Liver (tissue), 9 donors: ENCODE data around the gene SRCAP. TPM values are rescaled to one million over a fixed set of nuclear protein-coding genes. Genes with fewer than 3 reads are reported as not detected.

Experiments
- DNase-seq: peaks from one replicate; pipeline ENCODE4 v3.0.0-alpha.2; 2017; ENCODE audit warnings: low spot score
- H3K27ac ChIP-seq, 2 donors: one replicate each; pipeline ENCODE4 v1.7.0; 2013; ENCODE audit warnings: inconsistent platforms in 2 of 2, low read length in 2 of 2, control low read depth in 1 of 2, low read depth in 1 of 2, mild to moderate bottlenecking in 1 of 2
- H3K27me3 ChIP-seq, 4 donors: one replicate each; pipeline versions ENCODE4 v1.6.1 to v1.7.0; 2013; ENCODE audit warnings: low read length in 3 of 4, inconsistent platforms in 1 of 4, mild to moderate bottlenecking in 1 of 4, moderate library complexity in 1 of 4; ENCODE audit not compliant: control insufficient read depth in 4 of 4, insufficient read depth in 4 of 4
- H3K36me3 ChIP-seq, 4 donors: one replicate each; pipeline versions ENCODE4 v1.6.1 to v1.7.0; 2013; ENCODE audit warnings: low read length in 3 of 4, mild to moderate bottlenecking in 3 of 4, low read depth in 1 of 4, moderate library complexity in 1 of 4; ENCODE audit not compliant: control insufficient read depth in 4 of 4, insufficient read depth in 3 of 4
- H3K4me1 ChIP-seq, 4 donors: one replicate each; pipeline versions ENCODE4 v1.6.1 to v1.7.0; 2013; ENCODE audit warnings: low read length in 3 of 4, mild to moderate bottlenecking in 3 of 4, moderate library complexity in 1 of 4; ENCODE audit not compliant: control insufficient read depth in 4 of 4, insufficient read depth in 4 of 4
- H3K4me3 ChIP-seq, 3 donors: one replicate each; pipeline versions ENCODE4 v1.6.1 to v1.7.0; 2013; ENCODE audit warnings: low read length in 3 of 3, control low read depth in 1 of 3, low read depth in 1 of 3, mild to moderate bottlenecking in 1 of 3
- H3K9ac ChIP-seq, 2 donors: one replicate each; pipeline ENCODE4 v1.7.0; 2013; ENCODE audit warnings: low read length in 2 of 2, mild to moderate bottlenecking in 2 of 2, moderate library complexity in 2 of 2, control low read depth in 1 of 2, low read depth in 1 of 2
- H3K9me3 ChIP-seq, 4 donors: one replicate each; pipeline versions ENCODE4 v1.6.1 to v1.7.0; 2013; ENCODE audit warnings: low read length in 3 of 4; ENCODE audit not compliant: control insufficient read depth in 4 of 4
- ATF3 ChIP-seq: IDR thresholded peaks from 2 replicates; pipeline ENCODE4 v1.6.1; 2016; ENCODE audit warnings: antibody characterized with exemption
- CTCF ChIP-seq: fragments of 150-350 bp; IDR thresholded peaks from 2 replicates; pipeline ENCODE4 v1.5.1; 2017; ENCODE audit warnings: improper control_type of control experiment, low read depth, low read length; ENCODE audit not compliant: missing input control
- EGR1 ChIP-seq, 2 donors: IDR thresholded peaks; 2 replicates each; pipeline ENCODE4 v1.6.1; 2016 to 2018; ENCODE audit warnings: antibody characterized with exemption in 2 of 2, low read depth in 2 of 2
- FOXA2 ChIP-seq: IDR thresholded peaks from 2 replicates; pipeline ENCODE4 v1.6.1; 2016; ENCODE audit warnings: antibody characterized with exemption
- HNF4A ChIP-seq, 2 donors: conservative IDR thresholded peaks; 2 replicates each; pipeline ENCODE4 v1.6.1; 2016; ENCODE audit warnings: antibody characterized with exemption in 2 of 2, mild to moderate bottlenecking in 2 of 2
- MAX ChIP-seq: IDR thresholded peaks from 2 replicates; pipeline ENCODE4 v1.6.1; 2016; ENCODE audit warnings: antibody characterized with exemption
- NR2F2 ChIP-seq: IDR thresholded peaks from 2 replicates; pipeline ENCODE4 v1.6.1; 2016; ENCODE audit warnings: antibody characterized with exemption
- REST ChIP-seq: IDR thresholded peaks from 2 replicates; pipeline ENCODE4 v1.6.1; 2016; ENCODE audit warnings: antibody characterized with exemption, mild to moderate bottlenecking
- RXRA ChIP-seq, 2 donors: IDR thresholded peaks; 2 replicates each; pipeline ENCODE4 v1.6.1; 2017 to 2018; ENCODE audit warnings: antibody characterized with exemption in 2 of 2, mild to moderate bottlenecking in 1 of 2
- SP1 ChIP-seq: IDR thresholded peaks from 2 replicates; pipeline ENCODE4 v1.6.1; 2018; ENCODE audit warnings: antibody characterized with exemption, mild to moderate bottlenecking
- YY1 ChIP-seq: IDR thresholded peaks from 2 replicates; pipeline ENCODE4 v1.6.1; 2016; ENCODE audit warnings: antibody characterized with exemption, mild to moderate bottlenecking
- WGBS: extraction: QIAGEN DNeasy Blood & Tissue Kit; methylation state at CpG from one replicate; pipeline ENCODE4 v1.1.7; 2013; 5-methylcytosine and 5-hydroxymethylcytosine counted together
- polyA plus RNA-seq, 2 donors: library from polyadenylated mRNA; stranded (reverse) in 1 of 2; unstranded in 1 of 2; fragments of 200-250 nt in 1 of 2; fragments of >200 nt in 1 of 2; fragmentation: Nextera tagmentation in 1 of 2; extraction: Ambion mirVana in 1 of 2; gene quantifications; one replicate each; pipeline versions ENCODE4 v1.2.1 to v1.2.3, GENCODE V29; 2013 to 2015
- total RNA-seq, 2 donors: library from RNA; depleted of rRNA; stranded (reverse); fragments of >200 nt; gene quantifications; one replicate each; pipeline ENCODE4 v1.2.3, GENCODE V29; 2014
- donor health status: healthy.
- donor health status: healthy.
- donor health status: healthy.
- donor health status: healthy.
- donor health status: healthy.

SRCAP gene
- total and polyA plus RNA-seq, 4 donors, result 7.6 to 27.7 (median 17.7) TPM

- peaks cover 0 to 26% (median 16%) of the 10 kb centered on the region in 4 donors for H3K4me1 ChIP-seq
- no peak for DNase-seq
- H3K9me3 ChIP-seq, result no peaks in the 10 kb centered on the region
- H3K9ac ChIP-seq, result no peak overlapping the region
- no peak overlapping the region for H3K4me3 ChIP-seq
- no peak overlapping the region for H3K27ac ChIP-seq
- WGBS, result 87% methylated on average over 9 of the region's 9 CpGs
- H3K36me3 ChIP-seq, result peaks cover 2 to 6% (median 5%) of the 10 kb centered on the region in 4 donors
- no peak for TF ChIP-seq FOXA2
- TF ChIP-seq ATF3, result no peak
- TF ChIP-seq HNF4A (conservative IDR thresholded peaks at IDR 0.05), result no peak
- no peak for TF ChIP-seq SP1
- TF ChIP-seq NR2F2, result no peak
- no peak for TF ChIP-seq MAX
- TF ChIP-seq REST, result no peak
- TF ChIP-seq RXRA (IDR thresholded peaks at IDR 0.05), result no peak
- TF ChIP-seq YY1, result no peak
- TF ChIP-seq EGR1 (IDR thresholded peaks at IDR 0.05; ENCODE audit: low read depth in 2 of 2), result no peak
- no peaks in the 10 kb centered on the region for H3K27me3 ChIP-seq
Observed at GRCh38 chr16:30746638-30747175, 47.7 kb downstream of the SRCAP start.

GRCh38 chr16:30747331-30747730, 48.4 kb downstream of the SRCAP start:
- Histone ChIP-seq H3K36me3 (peaks cover 2 to 6% (median 5%) of the 10 kb centered on the region in 4 donors), H3K27me3 (no peaks in the 10 kb centered on the region), H3K27ac (peak overlapping the region; percentile 68 to 76), H3K4me3 (no peak overlapping the region), H3K4me1 (peaks cover 0 to 26% (median 16%) of the 10 kb centered on the region in 4 donors), H3K9me3 (no peaks in the 10 kb centered on the region), H3K9ac (peak overlapping the region in 1 of 2 donors; percentile 59)
- WGBS, result 36% methylated on average over 3 of the region's 3 CpGs
- TF ChIP-seq HNF4A (conservative IDR thresholded peaks at IDR 0.05) (peak in 1 of 2 donors; percentile 6), CTCF (no peak)
- no peak for DNase-seq
